ENCODE measurements around the gene ATAD3C.
"Not testable (repeated sequence)": the region's sequence is repeated elsewhere in the genome, so short reads cannot be mapped to it uniquely, and the experiment has no call there.

Gene ATAD3C

DNA sequence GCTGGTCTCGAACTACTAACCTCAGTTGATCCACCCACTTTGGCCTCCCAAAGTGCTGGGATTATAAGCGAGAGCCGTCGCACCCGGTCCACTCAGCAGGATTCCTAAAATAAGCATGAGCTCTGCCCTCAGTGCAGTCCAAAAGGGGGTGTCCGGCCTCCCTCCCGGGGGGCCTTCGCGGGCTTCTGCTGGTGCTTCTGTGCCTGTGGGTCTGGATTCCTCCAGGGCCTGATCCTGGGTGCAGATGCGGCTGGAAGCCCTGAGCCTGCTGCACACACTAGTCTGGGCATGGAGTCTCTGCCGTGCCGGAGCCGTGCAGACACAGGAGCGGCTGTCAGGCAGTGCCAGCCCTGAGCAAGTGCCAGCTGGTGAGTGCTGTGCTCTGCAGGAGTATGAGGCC lies 67.4 kb downstream of the ATAD3C start:
- DNase-seq; intact Hi-C loops (cut with DNase I): not testable (repeated sequence)

DNA sequence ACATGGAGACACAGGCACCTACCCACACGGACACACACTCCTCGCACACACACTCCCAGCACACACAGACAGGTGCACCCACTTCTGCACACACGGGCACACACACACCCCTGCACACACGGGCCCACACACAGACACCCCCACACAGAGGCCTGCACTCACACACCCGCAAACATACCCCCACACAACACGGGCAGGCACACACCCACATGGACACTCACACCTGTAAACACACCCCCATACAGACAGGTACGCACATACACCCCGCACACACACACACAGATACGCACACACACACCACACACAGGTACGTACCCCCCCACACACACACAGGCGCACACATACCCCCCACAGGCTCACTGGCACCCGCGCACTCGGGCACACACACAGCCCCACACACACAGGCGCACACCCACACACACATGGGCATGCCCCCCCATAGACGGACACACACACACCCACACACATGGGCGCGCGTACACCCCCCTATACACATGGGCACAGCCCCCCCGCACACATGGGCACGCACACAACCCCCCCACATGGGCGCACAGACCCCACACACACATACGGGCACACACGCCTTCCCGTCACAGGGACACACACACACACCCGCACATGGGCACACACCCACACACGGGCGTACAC lies 68.6 kb downstream of the ATAD3C start:
- no peak for DNase-seq
- intact Hi-C loops (cut with DNase I): no loop called here

DNA sequence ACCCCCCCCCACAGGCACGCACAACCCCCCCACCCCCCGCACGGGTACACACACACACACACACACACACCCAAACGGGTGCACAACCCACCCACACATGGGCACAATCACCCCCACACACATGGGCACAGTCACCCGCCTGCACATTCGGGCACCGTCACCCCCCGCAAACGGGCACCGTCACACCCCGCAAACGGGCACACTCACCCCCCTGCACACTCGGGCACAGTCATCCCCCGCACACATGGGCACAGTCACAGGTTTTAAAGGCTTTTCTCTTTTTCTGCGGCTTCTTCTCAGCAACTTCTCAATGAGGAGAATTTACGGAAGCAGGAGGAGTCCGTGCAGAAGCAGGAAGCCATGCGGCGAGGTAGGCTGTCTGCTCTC lies 69.1 kb downstream of the ATAD3C start:
- DNase-seq; intact Hi-C loops (cut with DNase I): not testable (repeated sequence)

Measured in head of caudate nucleus (tissue), 42 donors.